ENCODE measurements around the gene GDPD1. TPM values are rescaled to one million over a fixed set of nuclear protein-coding genes. Genes with fewer than 3 reads are reported as not detected.

GDPD1 gene
- total and polyA plus RNA-seq, 2 donors (not counting 3 experiments of a cell fraction or from before 2014, with no cell fraction given), result 2.5 to 4.9 TPM

GRCh38 chr17:59304811-59305210 is 84.5 kb downstream of the GDPD1 start:
- FAIRE-seq, result no peak
- POLR2A ChIA-PET, result no interaction called here

More at GRCh38 chr17:59304811-59305210, 84.5 kb downstream of the GDPD1 start:
- Histone ChIP-seq H3K79me2 (ENCODE audit: control insufficient read depth, insufficient read depth, low read length) (no peaks in the 10 kb centered on the region), H3K4me3 (replicated peaks in 1 of 3; ENCODE audit: insufficient read depth in 1 of 3, low read depth in 1 of 3, low read length in 3 of 3) (no peak overlapping the region), H3K9ac (replicated peaks; ENCODE audit: extremely low read depth, insufficient read depth, low read length) (no peak overlapping the region), H3K27ac (ENCODE audit: insufficient read depth, low read depth, low read length) (no peak overlapping the region), H2AFZ (ENCODE audit: low read depth, low read length) (no peak overlapping the region), H3K27me3 (ENCODE audit: control insufficient read depth in 2 of 2, insufficient read depth in 2 of 2, low read length in 2 of 2) (no peaks in the 10 kb centered on the region), H4K20me1 (replicated peaks; ENCODE audit: control insufficient read depth, extremely low read depth, insufficient read depth, low read length) (no peaks in the 10 kb centered on the region), H3K4me1 (ENCODE audit: control insufficient read depth, extremely low read depth, insufficient read depth, low read length) (no peaks in the 10 kb centered on the region), H3K9me3 (replicated peaks; ENCODE audit: control insufficient read depth, insufficient read depth, low read length) (no peaks in the 10 kb centered on the region), H3K4me2 (ENCODE audit: insufficient read depth, low read length) (no peak overlapping the region), H3K9me1 (replicated peaks; ENCODE audit: control insufficient read depth, extremely low read depth, insufficient read depth, low read length) (no peaks in the 10 kb centered on the region), H3K36me3 (ENCODE audit: control insufficient read depth in 2 of 2, extremely low read depth in 1 of 2, insufficient read depth in 2 of 2, low read length in 2 of 2) (no peaks in the 10 kb centered on the region)
- intact Hi-C loops (cut with micrococcal nuclease), result no loop called here
- CTCF ChIA-PET, result no interaction called here
- TF ChIP-seq JUN (IDR thresholded peaks at IDR 0.05; ENCODE audit: borderline replicate concordance, insufficient read depth, insufficient read length, low read depth), result no peak
- TF ChIP-seq CTCF (IDR thresholded peaks at IDR 0.05; ENCODE audit: extremely low read depth in 1 of 2, insufficient read depth in 1 of 2, low read depth in 1 of 2, low read length in 2 of 2), result no peak
- TF ChIP-seq MYC (IDR thresholded peaks at IDR 0.05; ENCODE audit: low read depth, low read length), result no peak
- no peak for TF ChIP-seq MAX (IDR thresholded peaks at IDR 0.05; ENCODE audit: insufficient read depth, insufficient read length)
- no peak for TF ChIP-seq EZH2 (IDR thresholded peaks at IDR 0.05; ENCODE audit: borderline replicate concordance, low read depth, low read length, severe bottlenecking)
- TF ChIP-seq GATA2 (IDR thresholded peaks at IDR 0.05; ENCODE audit: insufficient read depth, insufficient read length, low read depth, low read length), result no peak
- no peak for TF ChIP-seq POLR2A (IDR thresholded peaks at IDR 0.05; ENCODE audit: low read depth, low read length)
- no peak for TF ChIP-seq POLR2AphosphoS5 (IDR thresholded peaks at IDR 0.05; ENCODE audit: insufficient read depth, low read depth, low read length)
- TF ChIP-seq FOS (IDR thresholded peaks at IDR 0.05; ENCODE audit: borderline replicate concordance, insufficient read depth, low read length), result no peak
- no peak for DNase-seq (ENCODE audit: low read depth, low spot score)
- no TSS peak for BruUV-seq (replicated peaks)
- dilution Hi-C loops (cut with MboI; ENCODE audit: extremely low pct_ligation_motif_present, low sequenced_read_pairs), result no loop called here

Measured in endothelial cell of umbilical vein (primary cell).